ENCODE results near the gene SYT17. TPM values are rescaled to one million over a fixed set of nuclear protein-coding genes. Genes with fewer than 3 reads are reported as not detected.

Gene SYT17
- total RNA-seq, 2 experiments from 2014 or later: not detected

DNA sequence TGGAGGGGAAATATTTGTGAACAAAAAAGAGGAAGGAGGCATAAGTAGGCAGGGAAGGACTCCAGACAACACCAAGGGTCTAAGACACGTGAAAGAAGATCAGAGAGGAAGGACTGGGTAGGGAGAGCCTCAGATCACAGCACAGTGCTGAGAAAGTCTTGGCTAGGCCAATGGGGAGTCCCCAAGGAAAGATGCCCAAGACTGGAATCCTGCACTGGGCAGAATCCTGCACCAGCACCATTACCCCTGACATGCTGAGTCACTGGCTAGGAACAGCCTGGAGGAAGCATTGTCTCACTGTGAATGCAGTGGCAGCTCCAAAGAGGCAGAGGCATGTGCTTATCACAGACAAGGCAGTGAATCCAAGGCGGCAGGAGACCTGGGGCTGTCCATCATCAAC is 136.7 kb downstream of the SYT17 start:
- no peak overlapping the region for H3K4me3 Mint-ChIP-seq
- ChIA-PET POLR2A (no interaction called here), CTCF (no interaction called here)
- peaks cover 3% of the 10 kb centered on the region for H3K9me3 Mint-ChIP-seq (ENCODE audit: insufficient read depth)
- ATAC-seq (no peak), DNase-seq (no peak)
- H3K4me1 Mint-ChIP-seq (ENCODE audit: low read depth): no peaks in the 10 kb centered on the region
- H3K36me3 Mint-ChIP-seq (ENCODE audit: low read depth): no peaks in the 10 kb centered on the region
- no peak overlapping the region for H3K27ac Mint-ChIP-seq
- no peaks in the 10 kb centered on the region for H3K27me3 Mint-ChIP-seq (ENCODE audit: low read depth)

GRCh38 chr16:19305443-19305842 is 137.4 kb downstream of the SYT17 start:
- Mint-ChIP-seq H3K27me3 (ENCODE audit: low read depth) (no peaks in the 10 kb centered on the region), H3K4me3 (no peak overlapping the region), H3K9me3 (ENCODE audit: insufficient read depth) (peaks cover 3% of the 10 kb centered on the region), H3K4me1 (ENCODE audit: low read depth) (no peaks in the 10 kb centered on the region), H3K36me3 (ENCODE audit: low read depth) (no peaks in the 10 kb centered on the region), H3K27ac (no peak overlapping the region)
- ChIA-PET POLR2A (no interaction called here), CTCF (no interaction called here)
- ATAC-seq: no peak
- DNase-seq: no peak

DNA sequence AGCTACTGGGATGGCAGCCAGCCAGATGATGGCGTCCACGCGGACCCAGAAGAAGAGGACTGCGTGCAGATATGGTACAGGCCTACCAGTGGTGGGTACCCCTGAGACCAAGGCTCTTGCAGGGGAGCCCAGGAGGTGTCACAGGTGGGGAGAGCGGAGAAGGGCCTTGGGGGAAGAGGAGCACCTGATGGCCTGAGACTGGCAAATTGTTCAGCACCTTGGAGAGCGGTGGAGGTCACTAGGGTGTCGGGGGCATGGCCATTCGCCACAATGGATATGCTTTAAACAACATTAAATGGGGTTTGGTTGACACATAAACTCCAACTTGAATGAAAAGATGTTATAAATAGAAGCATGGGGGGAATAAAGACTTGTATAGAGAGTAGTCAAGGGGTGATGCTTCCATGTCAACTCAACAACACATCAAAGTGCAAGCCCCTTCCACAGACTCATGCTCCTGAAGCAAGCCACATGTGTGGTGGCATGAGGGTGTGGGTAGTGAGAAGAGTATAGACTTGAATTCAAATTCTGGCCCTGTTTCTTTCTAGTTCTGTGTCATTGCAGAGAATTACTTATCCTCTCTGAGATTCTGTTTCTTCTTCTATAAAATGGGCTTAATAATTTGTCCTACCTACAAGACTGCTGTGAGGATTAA is 139.7 kb downstream of the SYT17 start:
- DNase-seq: peak; percentile 26

DNA sequence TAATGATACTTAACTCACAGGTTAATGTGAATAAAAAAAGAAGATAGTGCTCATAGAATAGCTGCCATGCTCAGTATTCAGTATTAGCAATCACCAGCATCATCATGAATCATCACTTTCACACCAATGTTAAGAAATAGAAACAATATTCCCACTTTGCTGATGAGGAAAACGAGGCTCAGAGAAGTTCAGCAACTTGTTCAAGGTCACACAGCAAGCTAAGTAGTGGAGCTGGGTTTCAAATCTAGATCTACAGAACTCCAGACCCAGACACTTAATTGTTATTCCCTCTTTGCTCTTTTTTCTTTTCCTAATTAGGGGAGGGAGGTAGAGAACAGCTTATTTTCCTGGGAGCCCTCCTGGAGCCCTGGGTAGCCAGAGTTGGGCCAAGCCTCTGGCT is 140.4 kb downstream of the SYT17 start:
- no peaks in the 10 kb centered on the region for H3K36me3 Mint-ChIP-seq (ENCODE audit: low read depth)
- DNase-seq (no peak), ATAC-seq (no peak)
- no peak overlapping the region for H3K4me3 Mint-ChIP-seq
- H3K27ac Mint-ChIP-seq: no peak overlapping the region
- H3K27me3 Mint-ChIP-seq (ENCODE audit: low read depth): no peaks in the 10 kb centered on the region
- peaks cover 3% of the 10 kb centered on the region for H3K9me3 Mint-ChIP-seq (ENCODE audit: insufficient read depth)
- no peaks in the 10 kb centered on the region for H3K4me1 Mint-ChIP-seq (ENCODE audit: low read depth)
- ChIA-PET POLR2A (no interaction called here), CTCF (no interaction called here)

More for the DNA sequence above, 139.7 kb downstream of the SYT17 start:
- ATAC-seq: no peak
- H3K4me3 Mint-ChIP-seq: no peak overlapping the region
- peaks cover 3% of the 10 kb centered on the region for H3K9me3 Mint-ChIP-seq (ENCODE audit: insufficient read depth)
- ChIA-PET CTCF (no interaction called here), POLR2A (no interaction called here)
- H3K36me3 Mint-ChIP-seq (ENCODE audit: low read depth): no peaks in the 10 kb centered on the region
- no peaks in the 10 kb centered on the region for H3K4me1 Mint-ChIP-seq (ENCODE audit: low read depth)
- no peak overlapping the region for H3K27ac Mint-ChIP-seq
- H3K27me3 Mint-ChIP-seq (ENCODE audit: low read depth): no peaks in the 10 kb centered on the region

DNA sequence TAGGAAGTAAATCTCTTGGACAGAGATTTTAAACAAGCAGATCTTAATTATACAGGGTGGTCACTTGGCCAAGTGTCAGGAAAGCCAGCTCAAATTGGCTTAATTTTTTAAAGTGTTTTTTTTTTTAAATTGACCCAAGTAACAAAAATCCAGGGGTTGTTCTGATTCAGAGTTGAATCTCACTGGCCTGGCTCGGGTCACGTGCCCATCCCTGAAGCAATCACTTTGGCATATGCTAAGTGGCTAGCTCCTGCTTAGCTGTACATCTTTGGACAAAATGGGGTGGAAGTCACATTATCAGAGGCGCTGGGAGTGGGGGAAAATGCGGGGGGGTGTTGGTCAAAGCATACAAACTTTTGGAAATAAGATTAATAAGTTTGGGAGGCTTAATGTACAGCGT is 141.1 kb downstream of the SYT17 start:
- ChIA-PET CTCF (no interaction called here), POLR2A (no interaction called here)
- H3K4me3 Mint-ChIP-seq: no peak overlapping the region
- H3K36me3 Mint-ChIP-seq (ENCODE audit: low read depth): no peaks in the 10 kb centered on the region
- no peak for ATAC-seq
- H3K27ac Mint-ChIP-seq: no peak overlapping the region
- H3K9me3 Mint-ChIP-seq (ENCODE audit: insufficient read depth): peaks cover 3% of the 10 kb centered on the region
- H3K27me3 Mint-ChIP-seq (ENCODE audit: low read depth): no peaks in the 10 kb centered on the region
- H3K4me1 Mint-ChIP-seq (ENCODE audit: low read depth): no peaks in the 10 kb centered on the region
- DNase-seq: no peak

GRCh38 chr16:19314718-19315425 is 146.8 kb downstream of the SYT17 start:
- Mint-ChIP-seq H3K9me3 (ENCODE audit: insufficient read depth) (no peaks in the 10 kb centered on the region), H3K4me1 (ENCODE audit: low read depth) (no peaks in the 10 kb centered on the region), H3K4me3 (no peak overlapping the region), H3K27me3 (ENCODE audit: low read depth) (no peaks in the 10 kb centered on the region), H3K27ac (no peak overlapping the region), H3K36me3 (ENCODE audit: low read depth) (no peaks in the 10 kb centered on the region)
- DNase-seq (no peak), ATAC-seq (no peak)
- POLR2A ChIA-PET: no interaction called here
- CTCF ChIA-PET: no interaction called here

- ATAC-seq: no peak
- ChIA-PET CTCF (no interaction called here), POLR2A (no interaction called here)
- no peak for DNase-seq
- Mint-ChIP-seq H3K9me3 (ENCODE audit: insufficient read depth) (no peaks in the 10 kb centered on the region), H3K4me3 (no peak overlapping the region), H3K27me3 (ENCODE audit: low read depth) (no peaks in the 10 kb centered on the region), H3K27ac (no peak overlapping the region), H3K36me3 (ENCODE audit: low read depth) (no peaks in the 10 kb centered on the region), H3K4me1 (ENCODE audit: low read depth) (no peaks in the 10 kb centered on the region)
These were observed 147.9 kb downstream of the SYT17 start for GRCh38 chr16:19315889-19316433.

DNA sequence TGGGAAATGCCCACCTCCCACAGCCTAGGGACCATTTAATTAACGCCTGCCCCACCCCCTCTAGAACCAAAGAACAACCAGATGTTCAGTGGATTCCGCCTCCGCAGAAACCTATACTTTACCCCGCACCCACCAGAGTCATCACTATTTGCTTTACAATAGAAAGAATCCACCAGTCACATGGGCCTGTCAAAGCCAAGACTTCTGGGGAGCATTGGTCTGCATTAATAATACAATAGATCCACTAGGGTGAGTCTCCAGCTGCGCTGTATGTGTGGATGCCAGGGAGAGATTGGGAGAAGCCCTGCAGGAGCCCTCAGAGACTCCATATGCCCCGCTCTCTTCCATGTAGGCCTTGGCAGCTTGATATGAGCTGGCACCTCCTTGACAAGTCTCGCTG is 148.8 kb downstream of the SYT17 start:
- Mint-ChIP-seq H3K4me1 (ENCODE audit: low read depth) (no peaks in the 10 kb centered on the region), H3K27me3 (ENCODE audit: low read depth) (no peaks in the 10 kb centered on the region), H3K27ac (no peak overlapping the region), H3K36me3 (ENCODE audit: low read depth) (no peaks in the 10 kb centered on the region), H3K9me3 (ENCODE audit: insufficient read depth) (no peaks in the 10 kb centered on the region), H3K4me3 (no peak overlapping the region)
- DNase-seq: no peak
- ChIA-PET CTCF (no interaction called here), POLR2A (no interaction called here)
- ATAC-seq: no peak

Other genes with a start within 250 kb of the SYT17 start
- 100 to 1,000 TPM; 123 to 127 TPM for gene SMG1, start 241.8 kb upstream of the SYT17 start, total RNA-seq
- not detected for gene TMC7, start 184.3 kb upstream of the SYT17 start, total RNA-seq
- gene COQ7, start 100.6 kb upstream of the SYT17 start, total RNA-seq: 10 to 100 TPM; 16.3 to 16.8 TPM
- gene ITPRIPL2, start 54.3 kb upstream of the SYT17 start, total RNA-seq: 1 to 10 TPM; 2.3 TPM
- not detected for gene CLEC19A, start 117.5 kb downstream of the SYT17 start, total RNA-seq
- not detected for gene TMC5, start 249.6 kb downstream of the SYT17 start, total RNA-seq

All from activated CD8-positive, alpha-beta T cell treated with anti-CD3 and anti-CD28 coated beads, Interleukin-2, amount 10 ng/mL, durations not matched to agents 7 days and 5 days (primary cell).